Left ventricle myocardium superior (tissue), 1 donor: Measurements from ENCODE around the gene EDC3. TPM values are rescaled to one million over a fixed set of nuclear protein-coding genes. Genes with fewer than 3 reads are reported as not detected.

Source experiments
- ATAC-seq: fragments of 200-7000 bp; cut with Tn5 transposase; one replicate; pipeline ENCODE4 v1.9.1; 2020; ENCODE audit warnings: mild to moderate bottlenecking, moderate library complexity
- DNase-seq: peaks from one replicate; pipeline ENCODE4 v3.0.0-alpha.2; 2020
- intact Hi-C: fragments of 100-400 bp; cut with micrococcal nuclease; formaldehyde crosslinking; loops from one replicate; pipeline ENCODE4 v1.11.0; 2022
- total RNA-seq: library from RNA; stranded (reverse); fragmentation: NEBNext Ultra II Directional; extraction: Animal tissue kit (Norgen Biotek cat#: 25700); gene quantifications from one replicate; pipeline ENCODE4 v1.2.1, GENCODE V29; 2021
- donor health status: DM: no; HTN: yes; CAD: no; lungs with severe emphysema.

Gene EDC3
- total RNA-seq, 1 donor from 2014 or later, result 16.1 TPM

DNA sequence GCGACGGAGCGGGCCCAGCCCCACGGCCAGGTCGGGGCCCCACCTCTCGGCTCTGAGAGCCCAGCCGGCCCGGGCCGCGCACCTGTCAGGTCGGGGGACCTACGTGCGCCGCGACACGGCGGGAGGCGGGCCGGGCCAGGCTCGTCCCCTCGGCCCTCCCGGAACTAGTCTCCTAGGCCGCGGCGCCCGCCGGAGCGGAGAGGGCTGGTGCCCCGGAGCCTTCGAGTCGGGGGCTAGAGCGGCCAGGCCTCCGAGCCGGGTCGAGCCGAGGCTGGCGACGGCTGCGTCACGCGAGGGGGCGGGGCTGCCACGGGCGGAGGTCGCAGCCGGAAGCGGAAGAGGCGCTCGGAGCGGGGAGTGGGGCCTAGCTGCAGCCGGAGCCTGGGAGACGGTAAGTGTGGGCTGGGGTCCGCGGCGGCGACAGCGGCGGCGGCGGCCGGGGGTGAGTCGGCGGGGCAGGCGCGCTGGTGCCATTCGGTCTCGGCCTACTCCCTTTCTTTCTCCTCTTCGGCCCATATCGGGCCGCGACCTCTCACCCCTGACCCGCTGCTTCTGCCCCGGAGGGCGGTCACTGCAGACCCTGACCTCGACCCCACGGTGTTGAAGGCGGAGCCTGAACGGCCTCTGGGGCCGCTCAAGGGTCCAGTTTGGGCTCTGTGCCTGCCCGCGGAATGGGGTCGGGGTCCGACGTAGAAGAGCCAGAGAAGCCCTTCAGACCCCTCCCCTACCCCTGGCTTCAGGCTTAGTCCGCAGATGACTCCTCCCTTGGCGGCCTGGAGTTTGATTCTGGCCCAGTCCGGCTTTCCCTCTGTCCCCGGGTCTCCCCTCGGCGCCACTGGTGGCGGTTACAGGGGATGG is 80.1 kb downstream of the EDC3 start, which contains the start of gene CLK3:
CLK3 (plus strand) TSS at position 329 of the 858 bp plus-strand sequence. CDS start 3,361 bp downstream, outside the sequence.
- ATAC-seq (peak; percentile 87), DNase-seq (peak; percentile 99)
- intact Hi-C loops, result loop anchor here (10.0 kb wide), 1 partner anchor 71 kb away; the partner anchor contains the start of gene ARID3B

DNA sequence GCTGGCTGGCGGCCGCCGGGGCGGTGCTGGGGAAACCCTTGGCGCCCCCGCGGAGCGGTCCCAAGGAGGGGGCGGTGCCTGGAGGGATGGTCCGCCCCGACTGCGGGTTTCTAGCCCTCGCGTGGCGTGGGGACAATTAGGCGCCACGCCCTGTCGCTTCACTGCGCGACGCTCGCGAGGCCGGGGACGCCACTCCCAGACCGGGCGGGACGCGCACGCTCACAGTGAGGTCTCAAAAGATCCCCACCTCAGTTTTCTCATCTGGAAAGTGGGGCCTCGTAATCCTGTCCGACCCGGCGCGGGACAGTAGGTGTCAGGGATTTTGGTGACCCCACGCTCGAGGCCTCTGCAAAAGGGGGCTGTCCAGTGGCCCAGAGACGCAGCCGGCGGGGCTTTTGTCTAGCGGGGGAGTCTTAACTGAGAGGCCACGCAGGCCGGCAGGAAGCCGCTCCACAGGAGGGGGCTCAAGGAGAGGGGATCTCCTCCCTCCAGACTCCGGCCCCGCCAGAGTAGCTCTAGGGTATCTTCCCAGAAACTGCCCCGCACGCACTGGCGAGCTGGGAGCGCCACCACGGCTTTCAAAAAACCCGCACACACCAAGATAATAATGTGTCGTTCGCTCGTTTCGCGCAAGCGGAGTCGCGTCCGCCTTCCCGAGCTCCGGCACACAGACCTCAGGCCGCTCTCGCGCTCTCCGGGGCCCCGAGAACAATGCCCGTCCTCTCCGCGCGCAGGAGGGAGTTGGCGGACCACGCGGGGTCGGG is 80.9 kb downstream of the EDC3 start:
- ATAC-seq, result peak; percentile 78

DNA sequence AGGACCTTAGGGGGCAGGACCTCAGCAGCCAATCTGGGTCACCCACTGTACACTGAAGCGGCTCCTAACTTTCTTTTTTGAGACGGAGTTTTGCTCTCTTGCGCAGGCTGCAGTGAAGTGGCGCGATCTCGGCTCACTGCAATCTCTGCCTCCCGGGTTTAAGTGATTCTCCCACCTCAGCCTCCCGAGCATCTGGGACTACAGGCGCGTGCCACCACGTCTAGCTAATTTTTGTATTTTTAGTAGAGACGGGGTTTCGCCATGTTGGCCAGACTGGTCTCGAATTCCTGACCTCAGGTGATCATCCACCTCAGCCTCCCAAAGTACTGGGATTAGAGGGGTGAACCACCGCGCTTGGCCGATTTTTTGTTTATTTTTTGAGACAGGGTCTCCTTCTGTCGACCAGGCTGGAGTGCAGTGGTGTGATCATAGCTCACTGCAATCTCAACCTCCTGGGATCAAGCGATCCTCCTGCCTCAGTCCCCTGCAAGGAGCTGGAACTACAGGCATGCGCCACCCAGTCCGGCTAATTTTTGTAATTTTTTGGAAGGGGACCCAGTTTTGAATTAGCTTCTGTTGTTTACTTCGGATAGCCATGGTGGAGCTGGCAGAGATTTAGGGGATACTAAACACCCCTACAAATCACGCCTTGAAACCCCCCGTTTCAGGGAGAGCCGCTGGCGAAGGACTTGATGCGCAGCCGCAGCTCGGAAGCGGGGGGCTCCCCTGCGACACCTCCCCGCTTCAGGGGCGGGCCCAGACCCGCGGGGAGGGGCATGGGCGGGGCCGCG is 81.7 kb downstream of the EDC3 start:
- no peak for DNase-seq
- intact Hi-C loops, result loop anchor here (10.0 kb wide), 1 partner anchor 69 kb away; the partner anchor contains the start of gene ARID3B
- no peak for ATAC-seq

More for the DNA sequence above, 80.9 kb downstream of the EDC3 start:
- intact Hi-C loops, result loop anchor here (10.0 kb wide), 1 partner anchor 70 kb away; the partner anchor contains the start of gene ARID3B
- peak; percentile 94 for DNase-seq

DNA sequence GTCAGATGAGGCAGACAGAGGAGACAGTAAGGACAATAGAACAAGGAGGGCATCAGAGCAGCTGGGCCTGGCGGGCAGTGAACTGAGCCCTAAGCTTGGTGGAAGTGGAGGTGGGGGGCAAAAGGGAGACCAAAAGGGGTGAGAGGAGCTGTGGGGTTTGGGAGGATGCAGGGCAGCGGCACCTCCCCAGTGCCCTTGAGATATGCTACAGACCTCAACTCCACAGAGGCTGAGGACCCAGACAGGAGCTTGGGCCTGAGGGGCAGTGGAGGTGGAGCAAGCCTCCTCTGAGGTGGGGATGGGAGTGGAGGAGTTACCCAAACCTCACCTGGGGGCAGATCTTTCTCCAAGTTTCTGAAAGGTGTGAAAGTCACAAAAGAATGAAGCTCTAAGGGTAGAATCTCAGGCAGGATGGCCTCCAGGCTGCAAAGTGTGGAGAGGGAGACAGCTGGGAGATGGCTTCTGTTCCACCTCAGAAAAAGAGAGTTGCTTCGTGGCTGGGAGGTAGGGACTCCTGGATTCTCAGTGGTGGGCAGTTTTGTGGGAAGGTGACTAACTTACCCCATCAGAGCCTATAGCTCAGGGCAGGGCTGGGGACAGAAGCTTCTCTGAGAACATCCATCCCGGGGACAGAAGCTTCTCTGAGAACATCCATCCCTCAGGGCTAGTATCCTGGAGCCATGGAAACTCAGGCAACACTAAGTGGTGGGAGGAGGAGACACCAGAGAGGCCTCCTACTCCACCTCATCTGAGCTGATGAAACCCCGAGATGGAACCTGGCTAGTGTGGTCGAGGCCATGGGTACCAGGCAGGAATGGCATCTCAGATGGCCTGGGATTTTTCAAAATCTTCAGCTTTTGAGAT is 82.5 kb downstream of the EDC3 start:
- no peak for DNase-seq
- intact Hi-C loops, result loop anchor here (10.0 kb wide), 1 partner anchor 69 kb away; the partner anchor contains the start of gene ARID3B
- no peak for ATAC-seq

DNA sequence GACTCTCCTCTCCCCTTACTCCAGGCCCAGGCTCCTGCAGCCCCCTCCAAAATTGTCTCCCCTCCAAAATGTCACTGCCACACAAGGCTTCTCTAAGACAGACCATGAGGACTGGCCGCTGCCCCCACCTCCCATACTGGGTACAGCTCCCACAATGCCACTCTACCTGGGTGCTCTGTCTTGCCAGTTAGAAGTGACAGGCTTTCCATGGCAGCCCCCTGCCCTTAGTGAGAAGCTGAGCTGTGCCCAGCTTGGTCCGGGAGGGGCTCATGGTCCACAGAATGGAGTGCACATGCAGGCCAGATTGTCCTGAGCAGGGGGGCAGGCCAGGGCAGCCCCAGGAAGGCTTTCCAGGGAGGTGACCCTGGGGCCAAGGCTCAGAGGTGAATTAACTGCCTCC is 83.1 kb downstream of the EDC3 start:
- intact Hi-C loops, result loop anchor here (10.0 kb wide), 1 partner anchor 68 kb away; the partner anchor contains the start of gene ARID3B
- ATAC-seq (no peak), DNase-seq (no peak)

DNA sequence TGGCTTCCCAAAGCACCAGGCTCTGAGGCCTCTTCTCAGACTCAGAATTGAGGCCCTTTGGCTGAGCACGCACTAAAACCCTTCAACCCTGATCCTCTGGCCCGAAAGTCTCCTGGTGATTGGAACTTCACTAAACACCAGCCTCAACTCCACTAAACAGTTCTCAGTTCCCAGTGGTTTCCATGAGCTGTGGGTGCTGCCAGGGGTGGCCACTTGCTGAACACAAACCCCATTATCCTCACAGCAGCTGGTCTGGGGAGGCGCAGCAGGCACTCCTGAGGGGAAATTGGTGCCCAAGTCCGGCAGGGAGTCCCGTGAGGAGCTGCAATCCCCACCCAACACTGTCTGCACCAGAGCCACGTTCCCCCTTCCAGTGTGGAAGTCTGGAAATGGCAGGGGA is 84.0 kb downstream of the EDC3 start:
- no peak for DNase-seq
- ATAC-seq, result no peak
- intact Hi-C loops, result loop anchor here (10.0 kb wide), 1 partner anchor 67 kb away; the partner anchor contains the start of gene ARID3B

DNA sequence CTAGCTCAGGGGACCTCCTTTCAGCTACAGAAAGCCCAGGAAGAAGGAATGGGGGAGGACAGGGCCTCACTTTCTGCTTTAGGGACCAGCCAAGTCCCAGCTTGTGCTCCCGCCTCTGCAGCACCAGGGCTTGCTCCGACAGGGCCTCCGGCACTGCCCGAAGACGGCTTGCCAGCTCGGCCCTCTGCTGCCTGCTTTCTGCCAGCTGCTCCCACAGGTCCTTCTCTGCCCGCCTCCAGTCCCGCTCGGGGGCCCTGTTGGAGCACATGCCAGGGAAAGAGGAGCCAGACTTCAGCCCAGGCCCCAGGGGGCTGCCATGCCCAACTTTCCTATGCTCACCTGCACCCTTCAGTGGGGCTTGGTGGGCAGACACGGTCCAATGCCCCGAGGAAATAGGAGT is 84.5 kb downstream of the EDC3 start:
- no peak for ATAC-seq
- no peak for DNase-seq
- intact Hi-C loops, result loop anchor here (10.0 kb wide), 1 partner anchor 67 kb away; the partner anchor contains the start of gene ARID3B

DNA sequence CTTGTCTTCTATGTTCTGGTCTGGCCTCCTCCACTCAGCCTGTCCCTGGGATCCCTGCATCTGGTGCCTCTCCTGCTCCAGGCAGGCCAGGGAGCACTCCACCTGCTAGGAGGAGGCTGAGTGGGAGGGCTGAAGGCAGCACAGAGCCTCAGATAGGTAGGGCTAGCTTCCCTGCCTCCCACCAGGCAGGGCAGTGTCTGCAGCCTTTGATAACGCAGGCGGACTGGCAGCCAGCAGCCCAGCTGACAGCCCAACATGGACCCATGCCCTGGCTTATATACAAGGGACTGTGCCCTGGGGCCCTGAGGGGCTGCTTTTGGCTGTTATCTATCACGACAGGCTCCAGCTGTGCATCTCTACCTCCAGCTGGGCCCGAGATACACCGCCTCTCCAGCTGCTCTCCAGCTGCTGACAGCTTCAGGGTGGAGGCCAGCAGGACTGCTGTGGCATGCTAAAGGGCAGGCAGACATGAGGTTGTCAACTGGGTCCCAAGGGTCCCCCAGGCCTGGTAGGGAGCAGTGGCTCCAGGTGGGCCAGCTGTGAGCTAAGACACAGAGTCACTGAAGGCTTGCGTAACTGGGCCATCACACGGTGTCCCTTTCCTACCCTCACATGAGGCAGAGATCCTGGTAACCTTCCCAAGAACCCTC is 85.4 kb downstream of the EDC3 start:
- DNase-seq (peak; percentile 70), ATAC-seq (peak; percentile 42)

DNA sequence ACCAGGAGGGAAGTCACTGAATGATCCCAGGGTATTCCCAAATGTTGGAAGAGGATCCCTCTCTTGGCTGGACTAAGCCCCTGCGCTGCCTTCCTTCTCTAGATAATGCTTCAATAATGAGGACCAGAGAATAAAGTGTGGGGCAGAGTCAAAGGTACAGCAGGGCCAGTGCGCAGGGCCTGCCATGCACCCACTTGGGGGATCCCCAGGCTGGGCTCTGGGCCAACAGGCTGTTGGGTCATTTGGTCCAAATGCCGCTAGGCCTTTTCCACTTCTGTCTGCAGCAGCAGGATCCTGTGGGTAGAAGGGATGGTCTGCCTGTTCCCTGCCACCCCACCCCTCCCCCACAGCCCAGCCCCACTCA is 85.9 kb downstream of the EDC3 start:
- intact Hi-C loops, result loop anchor here (10.0 kb wide), 1 partner anchor 65 kb away; the partner anchor contains the start of gene ARID3B
- ATAC-seq, result no peak
- DNase-seq, result no peak

More for the DNA sequence above, 85.4 kb downstream of the EDC3 start:
- intact Hi-C loops, result loop anchor here (10.0 kb wide), 1 partner anchor 66 kb away; the partner anchor contains the start of gene ARID3B

DNA sequence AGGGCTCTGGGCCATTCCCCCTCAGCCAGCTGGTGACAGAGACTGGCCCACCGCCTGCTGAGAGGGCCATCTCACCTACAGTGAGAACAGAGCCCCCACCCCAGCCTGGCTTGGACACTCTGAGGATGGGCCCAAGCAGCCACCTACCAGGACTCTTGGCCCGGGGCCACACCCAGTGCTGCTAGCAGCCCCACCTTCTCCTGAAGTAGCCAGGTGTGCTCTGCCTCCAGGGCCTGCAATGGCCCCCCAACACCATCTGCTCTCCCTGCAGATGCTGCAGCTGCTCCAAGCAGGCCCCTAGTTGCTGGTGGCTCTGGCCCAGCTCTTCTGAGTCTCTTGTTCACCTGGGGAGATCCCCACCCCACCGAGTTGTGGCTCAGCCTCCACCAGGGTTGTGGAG is 87.0 kb downstream of the EDC3 start:
- ATAC-seq, result no peak
- DNase-seq, result no peak
- intact Hi-C loops, result no loop called here

DNA sequence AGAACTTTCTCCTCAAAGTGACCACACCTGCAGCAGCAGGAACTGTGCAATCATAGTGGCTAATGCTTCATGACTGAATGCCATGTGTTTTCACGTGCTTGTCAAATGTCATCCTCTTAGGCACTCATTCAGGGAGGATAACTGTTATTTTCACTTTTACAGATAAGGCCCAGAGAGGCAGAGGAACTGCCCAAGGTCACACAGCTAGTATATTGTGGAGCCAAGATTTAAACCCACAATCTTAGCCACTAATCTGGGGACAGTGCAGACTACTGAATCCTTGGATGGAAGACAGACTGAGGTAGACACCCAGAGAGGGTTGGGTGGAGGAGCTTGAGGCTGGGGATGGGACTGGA is 90.1 kb downstream of the EDC3 start:
- DNase-seq (no peak), ATAC-seq (no peak)
- intact Hi-C loops, result no loop called here

DNA sequence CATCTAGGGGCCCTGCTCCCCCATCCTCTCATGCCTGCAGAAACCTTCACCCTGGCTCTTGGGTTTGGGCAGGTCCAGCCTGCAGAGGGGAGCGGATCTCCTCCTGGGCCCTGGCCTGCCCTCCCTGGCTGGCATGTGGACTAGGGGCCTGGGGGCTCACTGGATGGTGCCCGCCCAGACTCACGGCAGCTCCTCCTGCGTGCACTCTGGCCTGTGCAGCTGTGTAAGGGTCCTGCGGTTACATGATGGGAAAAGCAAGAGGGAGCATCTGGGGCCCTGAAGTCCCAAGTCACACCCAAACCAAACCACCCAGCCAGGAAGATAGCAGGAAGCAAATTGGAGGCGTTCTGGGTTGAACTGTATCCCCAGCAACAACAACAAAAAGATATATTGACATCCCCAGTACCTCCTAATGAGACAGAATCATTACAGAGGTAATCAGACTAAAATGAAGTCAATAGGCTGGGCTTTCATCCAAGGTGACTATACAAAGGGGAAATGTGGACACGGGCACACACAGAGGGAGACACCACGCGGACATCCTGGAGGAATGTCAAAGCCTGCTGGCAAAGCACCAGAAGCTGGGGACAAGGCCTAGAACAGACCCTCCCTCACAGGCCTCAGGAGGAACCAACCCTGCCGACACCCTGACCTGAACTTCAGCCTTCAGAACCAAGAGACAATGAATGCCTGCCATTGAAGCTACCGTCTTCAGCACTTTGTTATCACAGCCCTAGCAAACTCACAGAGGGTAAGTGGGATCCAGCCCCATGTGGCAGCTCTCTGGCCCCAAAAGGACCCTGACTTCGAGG is 90.6 kb downstream of the EDC3 start:
- intact Hi-C loops, result no loop called here
- ATAC-seq (no peak), DNase-seq (no peak)

DNA sequence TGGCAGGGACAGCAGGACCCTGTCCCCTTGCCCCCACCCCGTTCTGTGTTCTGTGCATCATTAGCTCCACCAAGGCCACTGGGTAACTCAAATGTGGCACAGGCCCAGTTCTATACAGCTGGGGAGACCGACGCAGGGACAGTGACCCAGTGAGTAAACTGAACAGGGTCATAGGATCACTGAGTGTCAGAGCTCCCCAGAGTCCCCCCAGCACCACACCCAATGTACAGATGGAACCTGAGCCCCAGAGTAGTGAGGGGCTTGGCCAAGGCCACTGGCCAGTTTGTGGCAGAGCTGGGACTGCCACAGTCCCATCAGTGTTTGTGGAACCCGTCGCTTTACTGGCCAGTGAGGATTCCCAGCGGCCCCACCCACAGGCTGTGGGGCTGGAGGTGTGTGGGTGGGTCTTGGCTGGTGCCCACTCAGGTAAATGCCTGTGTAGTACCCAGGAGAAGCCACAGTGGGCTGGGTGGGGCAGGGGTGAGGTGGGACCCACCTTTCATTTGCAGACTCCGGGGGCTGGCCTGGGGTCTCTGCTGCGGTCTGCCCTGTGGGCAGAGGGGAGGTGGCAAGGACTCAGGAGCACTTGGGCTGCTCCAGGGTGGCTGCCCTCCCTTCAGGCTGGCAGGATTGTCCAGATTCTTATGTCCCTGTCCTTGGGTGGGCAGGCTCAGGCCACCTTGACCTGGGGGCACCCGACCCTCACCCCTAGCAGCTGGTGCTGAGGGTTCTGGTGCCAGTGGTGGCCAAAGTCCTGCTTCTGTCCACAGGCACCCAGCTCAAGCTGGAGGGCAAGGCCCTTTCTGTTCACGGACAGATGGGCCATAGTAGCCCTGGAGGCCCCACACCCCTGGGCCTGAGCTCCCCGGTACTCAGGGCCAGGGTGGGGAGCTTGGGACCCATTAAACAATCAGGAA is 91.8 kb downstream of the EDC3 start:
- intact Hi-C loops, result no loop called here
- no peak for ATAC-seq
- DNase-seq, result no peak

DNA sequence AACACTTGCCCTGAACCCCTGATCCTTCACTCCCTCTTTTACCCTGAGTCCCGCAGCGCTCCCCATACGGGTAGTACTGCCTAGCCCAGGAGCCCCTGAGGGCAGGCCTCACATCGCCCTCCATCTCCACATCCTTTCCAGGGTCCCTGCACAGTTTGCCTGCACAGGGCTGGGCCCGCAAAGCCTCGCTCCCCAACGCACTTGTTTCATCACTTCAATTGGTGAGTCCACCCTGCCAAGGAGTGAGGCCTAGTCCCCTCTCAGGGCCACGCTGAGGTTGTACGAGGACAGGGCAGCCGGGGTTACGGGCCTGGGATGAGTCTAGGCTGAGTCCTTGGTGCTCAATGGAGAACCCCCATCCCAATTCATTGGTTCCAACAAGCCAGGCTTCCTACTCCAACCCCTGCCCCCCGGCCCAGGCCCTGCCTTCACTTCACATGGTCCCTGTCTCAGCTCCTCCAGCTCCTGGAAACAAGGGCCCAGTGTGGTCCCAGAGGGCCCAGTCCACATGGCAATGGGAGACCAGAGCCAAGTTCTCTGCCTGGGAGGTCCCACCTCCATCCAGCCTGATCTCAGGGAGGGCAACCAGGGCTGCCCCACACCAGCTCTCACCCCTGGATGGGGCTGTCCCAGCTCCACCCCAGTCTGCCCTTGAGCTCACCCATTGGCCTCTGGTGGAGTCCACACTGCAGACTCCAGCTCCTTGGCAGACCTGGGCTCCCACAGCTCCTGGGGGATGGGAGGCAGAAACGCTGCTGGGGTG is 92.6 kb downstream of the EDC3 start:
- ATAC-seq (no peak), DNase-seq (no peak)
- intact Hi-C loops, result no loop called here

DNA sequence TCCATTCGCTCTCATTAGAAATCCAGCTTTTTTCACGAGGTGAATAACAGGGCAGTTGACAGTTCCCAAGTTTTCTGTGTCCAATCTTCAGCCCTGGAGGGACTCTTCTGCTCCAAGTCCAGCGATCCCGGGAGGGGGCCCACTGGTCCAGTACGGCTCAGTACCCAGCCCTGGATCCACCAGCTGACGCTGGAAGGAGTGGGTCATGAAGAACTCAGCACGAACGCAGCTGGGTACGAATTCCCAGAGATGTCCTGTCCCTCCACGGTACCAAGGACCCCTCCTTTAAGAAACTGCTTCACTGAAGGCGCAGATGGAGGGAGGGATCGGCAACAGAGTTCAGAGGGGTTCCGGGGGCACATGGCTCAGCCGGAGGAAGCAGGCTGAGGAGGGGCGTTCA is 96.7 kb downstream of the EDC3 start:
- DNase-seq (no peak), ATAC-seq (peak; percentile 22)
- intact Hi-C loops, result no loop called here
